GM12872 (cell line): ENCODE measurements around the gene USP15.

Source experiments
- TF ChIP-seq, protein P1 (sequence below): IDR thresholded peaks from 3 replicates; pipeline ENCODE4 v1.5.1; 2011; ENCODE audit warnings: low read depth, mild to moderate bottlenecking, low read length, moderate library complexity; ENCODE audit not compliant: insufficient read depth

Gene USP15

GRCh38 chr12:62347922-62348650 is 87.9 kb downstream of the USP15 start:
- TF ChIP-seq, protein P1, sequence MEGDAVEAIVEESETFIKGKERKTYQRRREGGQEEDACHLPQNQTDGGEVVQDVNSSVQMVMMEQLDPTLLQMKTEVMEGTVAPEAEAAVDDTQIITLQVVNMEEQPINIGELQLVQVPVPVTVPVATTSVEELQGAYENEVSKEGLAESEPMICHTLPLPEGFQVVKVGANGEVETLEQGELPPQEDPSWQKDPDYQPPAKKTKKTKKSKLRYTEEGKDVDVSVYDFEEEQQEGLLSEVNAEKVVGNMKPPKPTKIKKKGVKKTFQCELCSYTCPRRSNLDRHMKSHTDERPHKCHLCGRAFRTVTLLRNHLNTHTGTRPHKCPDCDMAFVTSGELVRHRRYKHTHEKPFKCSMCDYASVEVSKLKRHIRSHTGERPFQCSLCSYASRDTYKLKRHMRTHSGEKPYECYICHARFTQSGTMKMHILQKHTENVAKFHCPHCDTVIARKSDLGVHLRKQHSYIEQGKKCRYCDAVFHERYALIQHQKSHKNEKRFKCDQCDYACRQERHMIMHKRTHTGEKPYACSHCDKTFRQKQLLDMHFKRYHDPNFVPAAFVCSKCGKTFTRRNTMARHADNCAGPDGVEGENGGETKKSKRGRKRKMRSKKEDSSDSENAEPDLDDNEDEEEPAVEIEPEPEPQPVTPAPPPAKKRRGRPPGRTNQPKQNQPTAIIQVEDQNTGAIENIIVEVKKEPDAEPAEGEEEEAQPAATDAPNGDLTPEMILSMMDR = no peak

GRCh38 chr12:62350554-62350953 is 90.3 kb downstream of the USP15 start:
- TF ChIP-seq, protein P1 = no peak

- TF ChIP-seq, protein P1 = no peak
Measured at GRCh38 chr12:62351326-62351725, 91.1 kb downstream of the USP15 start.

GRCh38 chr12:62361048-62361447 is 100.8 kb downstream of the USP15 start:
- TF ChIP-seq, protein P1 = no peak

DNA sequence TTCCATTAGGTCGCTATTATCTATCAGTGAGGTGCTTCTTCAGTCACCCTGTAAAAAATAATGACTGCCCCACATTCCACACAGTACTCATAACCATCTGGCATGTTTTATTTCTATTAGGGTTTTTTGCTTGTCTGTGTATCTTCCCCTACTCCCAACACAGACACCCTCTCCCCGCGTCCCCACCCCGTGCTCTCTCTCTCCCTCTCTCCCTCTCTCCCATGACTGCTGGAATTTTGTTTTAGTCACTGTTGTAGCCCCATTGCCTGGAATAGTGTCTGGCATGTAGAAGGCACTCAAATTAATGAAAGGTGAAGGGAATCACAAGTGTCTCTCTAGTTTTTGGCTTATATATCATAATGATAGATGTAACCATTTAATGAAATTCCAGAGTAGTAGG is 103.3 kb downstream of the USP15 start:
- TF ChIP-seq, protein P1 = no peak

DNA sequence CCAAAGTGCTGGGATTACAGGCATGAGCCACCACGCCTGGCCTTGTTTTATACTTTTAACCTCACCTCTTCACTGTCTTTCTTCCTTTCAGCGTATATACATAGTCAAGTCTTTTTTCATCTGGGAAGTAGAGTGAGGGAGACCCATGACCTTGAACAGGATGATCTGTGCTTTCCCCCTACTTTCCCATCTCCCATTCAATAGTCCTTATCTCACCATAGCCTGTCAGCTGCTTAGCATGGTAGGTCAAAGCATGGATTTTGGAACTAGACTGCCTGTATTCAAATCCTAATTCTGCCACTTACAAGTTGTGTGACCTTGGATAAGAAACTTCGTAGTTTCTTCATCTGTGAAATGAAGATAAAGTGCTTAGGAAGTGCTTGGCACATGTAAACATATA is 110.0 kb downstream of the USP15 start:
- TF ChIP-seq, protein P1 = no peak

- TF ChIP-seq, protein P1 = no peak
Measured at GRCh38 chr12:62371661-62372060, 111.5 kb downstream of the USP15 start.
